ENCODE measurements around the gene RAET1G.
"Not testable (repeated sequence)": the region's sequence is repeated elsewhere in the genome, so short reads cannot be mapped to it uniquely, and the experiment has no call there.

GRCh38 chr6:149958124-149958523 lies 35.2 kb upstream of the RAET1G start:
- not testable (repeated sequence) for TF ChIP-seq EZH2 (IDR thresholded peaks at IDR 0.05; ENCODE audit: borderline replicate concordance, low read depth, low read length); MAZ (CRISPR knock-in tag; conservative IDR thresholded peaks at IDR 0.05 in 1 of 2, IDR thresholded peaks at IDR 0.05 in 1 of 2); POLR2AphosphoS5 (IDR thresholded peaks at IDR 0.05; ENCODE audit: control insufficient read depth, insufficient read depth, low read depth, low read length); IRF9 (tag; IDR thresholded peaks at IDR 0.05); JUNB (CRISPR knock-in tag; conservative IDR thresholded peaks at IDR 0.05); HMG20B (CRISPR knock-in tag; IDR thresholded peaks at IDR 0.05)
- TF ChIP-seq, protein P1, sequence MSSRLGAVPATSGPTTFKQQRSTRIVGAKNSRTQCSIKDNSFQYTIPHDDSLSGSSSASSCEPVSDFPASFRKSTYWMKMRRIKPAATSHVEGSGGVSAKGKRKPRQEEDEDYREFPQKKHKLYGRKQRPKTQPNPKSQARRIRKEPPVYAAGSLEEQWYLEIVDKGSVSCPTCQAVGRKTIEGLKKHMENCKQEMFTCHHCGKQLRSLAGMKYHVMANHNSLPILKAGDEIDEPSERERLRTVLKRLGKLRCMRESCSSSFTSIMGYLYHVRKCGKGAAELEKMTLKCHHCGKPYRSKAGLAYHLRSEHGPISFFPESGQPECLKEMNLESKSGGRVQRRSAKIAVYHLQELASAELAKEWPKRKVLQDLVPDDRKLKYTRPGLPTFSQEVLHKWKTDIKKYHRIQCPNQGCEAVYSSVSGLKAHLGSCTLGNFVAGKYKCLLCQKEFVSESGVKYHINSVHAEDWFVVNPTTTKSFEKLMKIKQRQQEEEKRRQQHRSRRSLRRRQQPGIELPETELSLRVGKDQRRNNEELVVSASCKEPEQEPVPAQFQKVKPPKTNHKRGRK (tag; IDR thresholded peaks at IDR 0.05), result not testable (repeated sequence)
